ENCODE measurements around the gene EZH2. TPM values are rescaled to one million over a fixed set of nuclear protein-coding genes. Genes with fewer than 3 reads are reported as not detected.

Gene EZH2
- total and polyA plus RNA-seq, 4 donors = 3.6 to 14.8 (median 4.4) TPM

DNA sequence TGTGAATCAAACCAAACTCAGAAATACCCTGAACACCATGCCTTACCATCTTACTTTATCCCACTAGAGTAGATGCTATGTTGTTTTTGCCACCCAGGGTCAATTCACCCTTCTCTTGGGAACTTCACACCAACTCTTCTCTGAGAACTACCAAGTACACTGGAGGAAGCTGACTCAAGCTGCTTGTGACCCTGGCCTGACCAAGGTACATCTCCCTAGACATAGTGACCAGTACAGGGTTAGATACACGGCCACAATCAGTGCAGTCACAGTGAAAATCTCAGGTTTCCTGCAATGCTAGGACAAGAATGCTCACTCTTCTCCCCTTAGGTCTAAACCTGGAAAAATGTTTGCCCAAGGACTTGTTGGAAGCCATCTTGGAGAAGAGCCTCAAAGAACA, 31.8 kb downstream of the EZH2 start:
- H3K36me3 ChIP-seq (ENCODE audit: control insufficient read depth in 4 of 4, insufficient read depth in 4 of 4, low read length in 4 of 4) = no peaks in the 10 kb centered on the region
- TF ChIP-seq, protein P1, sequence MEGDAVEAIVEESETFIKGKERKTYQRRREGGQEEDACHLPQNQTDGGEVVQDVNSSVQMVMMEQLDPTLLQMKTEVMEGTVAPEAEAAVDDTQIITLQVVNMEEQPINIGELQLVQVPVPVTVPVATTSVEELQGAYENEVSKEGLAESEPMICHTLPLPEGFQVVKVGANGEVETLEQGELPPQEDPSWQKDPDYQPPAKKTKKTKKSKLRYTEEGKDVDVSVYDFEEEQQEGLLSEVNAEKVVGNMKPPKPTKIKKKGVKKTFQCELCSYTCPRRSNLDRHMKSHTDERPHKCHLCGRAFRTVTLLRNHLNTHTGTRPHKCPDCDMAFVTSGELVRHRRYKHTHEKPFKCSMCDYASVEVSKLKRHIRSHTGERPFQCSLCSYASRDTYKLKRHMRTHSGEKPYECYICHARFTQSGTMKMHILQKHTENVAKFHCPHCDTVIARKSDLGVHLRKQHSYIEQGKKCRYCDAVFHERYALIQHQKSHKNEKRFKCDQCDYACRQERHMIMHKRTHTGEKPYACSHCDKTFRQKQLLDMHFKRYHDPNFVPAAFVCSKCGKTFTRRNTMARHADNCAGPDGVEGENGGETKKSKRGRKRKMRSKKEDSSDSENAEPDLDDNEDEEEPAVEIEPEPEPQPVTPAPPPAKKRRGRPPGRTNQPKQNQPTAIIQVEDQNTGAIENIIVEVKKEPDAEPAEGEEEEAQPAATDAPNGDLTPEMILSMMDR (IDR thresholded peaks at IDR 0.05; ENCODE audit: control extremely low read depth, extremely low read depth) = no peak
- DNase-seq (no peak), ATAC-seq (ENCODE audit: insufficient read depth, low FRiP score) (no peak)
- WGBS, 2 donors = 84 to 94% methylated on average over 1 of the region's 1 CpG
- H3K27me3 ChIP-seq (ENCODE audit: control insufficient read depth in 3 of 3, insufficient read depth in 3 of 3, low read length in 2 of 3) = no peaks in the 10 kb centered on the region
- no peaks in the 10 kb centered on the region for H3K9me3 ChIP-seq (ENCODE audit: control insufficient read depth in 4 of 4, insufficient read depth in 3 of 4, low read length in 3 of 4)
- H3K27ac ChIP-seq (ENCODE audit: low read depth in 1 of 2, low read length in 1 of 2) = no peak overlapping the region
- H3K9ac ChIP-seq (ENCODE audit: insufficient read depth in 1 of 2, low read length in 2 of 2) = no peak overlapping the region
- no peak overlapping the region for H3K4me3 ChIP-seq
- H3K4me1 ChIP-seq (ENCODE audit: control insufficient read depth in 5 of 5, insufficient read depth in 5 of 5, low read length in 5 of 5) = peaks cover 0 to 25% (median 12%) of the 10 kb centered on the region in 5 donors

DNA sequence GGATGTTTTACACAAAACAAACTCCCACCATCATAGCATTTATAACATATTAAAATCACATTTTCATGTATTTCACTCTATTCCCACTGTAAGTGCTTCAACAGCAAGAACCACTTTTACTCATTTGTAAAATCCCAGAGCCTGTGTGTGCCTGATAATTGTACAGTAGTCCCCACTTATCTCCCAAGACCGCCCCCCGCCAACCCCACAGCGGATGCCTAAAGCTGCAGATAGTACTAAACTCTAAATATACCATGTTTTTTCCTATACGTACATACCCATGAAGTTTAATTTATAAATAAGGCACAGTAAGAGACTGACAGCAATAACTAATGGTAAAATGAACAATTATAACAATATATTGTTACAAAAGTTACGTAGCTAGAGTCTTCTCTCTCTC, 33.5 kb downstream of the EZH2 start:
- no peak overlapping the region for H3K9ac ChIP-seq (ENCODE audit: insufficient read depth in 1 of 2, low read length in 2 of 2)
- H3K9me3 ChIP-seq (ENCODE audit: control insufficient read depth in 4 of 4, insufficient read depth in 3 of 4, low read length in 3 of 4) = no peaks in the 10 kb centered on the region
- no peak overlapping the region for H3K27ac ChIP-seq (ENCODE audit: low read depth in 1 of 2, low read length in 1 of 2)
- no peaks in the 10 kb centered on the region for H3K36me3 ChIP-seq (ENCODE audit: control insufficient read depth in 4 of 4, insufficient read depth in 4 of 4, low read length in 4 of 4)
- no peak overlapping the region for H3K4me3 ChIP-seq
- ATAC-seq (ENCODE audit: insufficient read depth, low FRiP score) (no peak), DNase-seq (no peak)
- no peaks in the 10 kb centered on the region for H3K27me3 ChIP-seq (ENCODE audit: control insufficient read depth in 3 of 3, insufficient read depth in 3 of 3, low read length in 2 of 3)
- peaks cover 0 to 25% (median 12%) of the 10 kb centered on the region in 5 donors for H3K4me1 ChIP-seq (ENCODE audit: control insufficient read depth in 5 of 5, insufficient read depth in 5 of 5, low read length in 5 of 5)
- WGBS, 2 donors = 97 to 98% methylated on average over 5 of the region's 5 CpGs
- TF ChIP-seq, protein P1 (IDR thresholded peaks at IDR 0.05; ENCODE audit: control extremely low read depth, extremely low read depth) = no peak

GRCh38 chr7:148849393-148850098, 34.5 kb downstream of the EZH2 start:
- no peak overlapping the region for H3K27ac ChIP-seq (ENCODE audit: low read depth in 1 of 2, low read length in 1 of 2)
- no peak overlapping the region for H3K4me3 ChIP-seq
- peaks cover 0 to 20% (median 12%) of the 10 kb centered on the region in 5 donors for H3K4me1 ChIP-seq (ENCODE audit: control insufficient read depth in 5 of 5, insufficient read depth in 5 of 5, low read length in 5 of 5)
- peak in 1 of 3 donors; percentile 36 for DNase-seq
- H3K27me3 ChIP-seq (ENCODE audit: control insufficient read depth in 3 of 3, insufficient read depth in 3 of 3, low read length in 2 of 3) = no peaks in the 10 kb centered on the region
- no peaks in the 10 kb centered on the region for H3K36me3 ChIP-seq (ENCODE audit: control insufficient read depth in 4 of 4, insufficient read depth in 4 of 4, low read length in 4 of 4)
- ATAC-seq (ENCODE audit: insufficient read depth, low FRiP score) = no peak
- no peaks in the 10 kb centered on the region for H3K9me3 ChIP-seq (ENCODE audit: control insufficient read depth in 4 of 4, insufficient read depth in 3 of 4, low read length in 3 of 4)
- TF ChIP-seq, protein P1 (IDR thresholded peaks at IDR 0.05; ENCODE audit: control extremely low read depth, extremely low read depth) = no peak
- H3K9ac ChIP-seq (ENCODE audit: insufficient read depth in 1 of 2, low read length in 2 of 2) = peak overlapping the region in 1 of 2 donors; percentile 37
- 85 to 89% methylated on average over 7 of the region's 7 CpGs for WGBS, 2 donors

Measured in lung (tissue), 12 donors.